H1 (cell line): Measurements from ENCODE around the gene ZNF728. TPM values are rescaled to one million over a fixed set of nuclear protein-coding genes. Genes with fewer than 3 reads are reported as not detected.

Experiments used
- CTCF ChIA-PET: fragments of 300-600 bp; sonication (Branson Sonifier 250); formaldehyde crosslinking; loops from one replicate; lab custom pipeline; 2021; ENCODE audit not compliant: partially characterized antibody; lab: Charles Lee
- POLR2A ChIA-PET: fragments of 300-600 bp; sonication (Branson Sonifier 250); formaldehyde crosslinking; loops from one replicate; lab custom pipeline; 2021; ENCODE audit warnings: inconsistent platforms; ENCODE audit not compliant: partially characterized antibody; lab: Charles Lee
- DNase-seq, 2 experiments: peaks; one replicate each; pipeline versions ENCODE4 v3.0.0 to v3.0.0-alpha.2; 2010 to 2022; ENCODE audit warnings: low spot score in 2 of 2, low read depth in 1 of 2, mixed read lengths in 1 of 2
- FAIRE-seq: peaks from 2 replicates; lab custom pipeline; 2011; peaks lifted over from hg19 to GRCh38; lab: Jason Lieb, UNC
- H2AFZ ChIP-seq: 2 replicates; pipeline ENCODE4 v1.8.1; 2012; ENCODE audit warnings: low read length, inconsistent platforms
- H2AK5ac ChIP-seq: 2 replicates; pipeline ENCODE4 v1.6.1; 2013; ENCODE audit warnings: low read depth, low read length
- H2BK120ac ChIP-seq: replicated peaks from 2 replicates; pipeline ENCODE3; 2013; ENCODE audit warnings: low read depth, low read length, inconsistent platforms
- H2BK12ac ChIP-seq: 2 replicates; pipeline ENCODE4 v1.6.1; 2013; ENCODE audit warnings: low read depth, low read length
- H2BK15ac ChIP-seq: 2 replicates; pipeline ENCODE4 v1.6.1; 2013; ENCODE audit warnings: low read length
- H2BK20ac ChIP-seq: 2 replicates; pipeline ENCODE4 v1.6.1; 2013; ENCODE audit warnings: low read length
- H2BK5ac ChIP-seq: 2 replicates; pipeline ENCODE4 v1.6.1; 2013; ENCODE audit warnings: low read depth, low read length
- H3K14ac ChIP-seq: 2 replicates; pipeline ENCODE4 v1.6.1; 2013; ENCODE audit warnings: inconsistent platforms; ENCODE audit not compliant: insufficient read length
- H3K18ac ChIP-seq: 2 replicates; pipeline ENCODE4 v1.6.1; 2013; ENCODE audit warnings: low read length; ENCODE audit errors: extremely low read depth
- H3K23ac ChIP-seq: 2 replicates; pipeline ENCODE4 v1.6.1; 2013; ENCODE audit warnings: inconsistent platforms; ENCODE audit not compliant: insufficient read length
- H3K23me2 ChIP-seq: 2 replicates; pipeline ENCODE4 v1.6.1; 2013; ENCODE audit warnings: low read depth, low read length
- H3K27ac ChIP-seq: 2 replicates; pipeline ENCODE4 v1.6.1; 2011; ENCODE audit warnings: low read depth, low read length, inconsistent platforms
- H3K27me3 ChIP-seq, 4 experiments: replicated peaks in 1 of 4; 1 replicate in 1 of 4; 2 replicates in 3 of 4; pipeline versions ENCODE4 v1.6.1 to v1.8.1; 2011 to 2013; ENCODE audit warnings: low read length in 3 of 4, mild to moderate bottlenecking in 3 of 4, inconsistent platforms in 2 of 4, mixed read lengths in 2 of 4, moderate library complexity in 1 of 4; ENCODE audit not compliant: control insufficient read depth in 3 of 4, insufficient read depth in 3 of 4; ENCODE audit errors: extremely low read depth in 1 of 4
- H3K36me3 ChIP-seq, 4 experiments: 2 replicates each; pipeline versions ENCODE4 v1.6.1 to v1.8.1; 2011 to 2013; ENCODE audit warnings: mild to moderate bottlenecking in 4 of 4, low read length in 3 of 4, moderate library complexity in 2 of 4, control low read depth in 1 of 4, inconsistent platforms in 1 of 4; ENCODE audit not compliant: insufficient read depth in 4 of 4, control insufficient read depth in 2 of 4
- H3K4ac ChIP-seq: replicated peaks from 2 replicates; pipeline ENCODE3; 2013; ENCODE audit warnings: low read length, low read depth, mixed read lengths, inconsistent platforms; ENCODE audit not compliant: insufficient read length
- H3K4me1 ChIP-seq, 4 experiments: replicated peaks in 1 of 4; 1 replicate in 1 of 4; 2 replicates in 3 of 4; pipeline versions ENCODE4 v1.6.1 to v1.8.1; 2011 to 2013; ENCODE audit warnings: low read length in 3 of 4, inconsistent platforms in 2 of 4, mixed read lengths in 1 of 4; ENCODE audit not compliant: insufficient read depth in 4 of 4, control insufficient read depth in 3 of 4
- H3K4me2 ChIP-seq, 2 experiments: 2 replicates each; pipeline versions ENCODE4 v1.6.1 to v1.8.1; 2011 to 2013; ENCODE audit warnings: low read depth in 2 of 2, low read length in 2 of 2, control low read depth in 1 of 2, inconsistent platforms in 1 of 2, mild to moderate bottlenecking in 1 of 2; ENCODE audit not compliant: insufficient read depth in 1 of 2
- H3K4me3 ChIP-seq, 4 experiments: fragments of 200-600, 300-600 bp in 1 of 4; sonication (generic), shearing (Covaris generic), sonication (Bioruptor Twin) in 1 of 4; 2 replicates each; pipeline versions ENCODE4 v1.5.1 to v1.8.1; 2011 to 2016; ENCODE audit warnings: low read length in 4 of 4, low read depth in 3 of 4, control low read depth in 2 of 4, inconsistent platforms in 2 of 4, mild to moderate bottlenecking in 2 of 4, mixed read lengths in 1 of 4, moderate library complexity in 1 of 4; ENCODE audit not compliant: insufficient read depth in 2 of 4; ENCODE audit errors: extremely low read depth in 1 of 4
- H3K56ac ChIP-seq: replicated peaks from 2 replicates; pipeline ENCODE3; 2013; ENCODE audit warnings: low read depth, mild to moderate bottlenecking, mixed read lengths, low read length, inconsistent platforms; ENCODE audit not compliant: insufficient read length
- H3K79me1 ChIP-seq: 2 replicates; pipeline ENCODE4 v1.6.1; 2013; ENCODE audit warnings: low read depth, low read length, control low read depth
- H3K79me2 ChIP-seq, 2 experiments: 2 replicates each; pipeline versions ENCODE4 v1.6.1 to v1.8.1; 2012 to 2013; ENCODE audit warnings: low read length in 2 of 2, mild to moderate bottlenecking in 2 of 2, inconsistent platforms in 1 of 2; ENCODE audit not compliant: insufficient read depth in 2 of 2, control insufficient read depth in 1 of 2
- H3K9ac ChIP-seq, 4 experiments: replicated peaks in 1 of 4; 1 replicate in 1 of 4; 2 replicates in 3 of 4; pipeline versions ENCODE4 v1.6.1 to v1.8.1; 2011 to 2013; ENCODE audit warnings: low read depth in 3 of 4, low read length in 3 of 4, control low read depth in 2 of 4, mild to moderate bottlenecking in 2 of 4, moderate library complexity in 2 of 4, inconsistent platforms in 1 of 4; ENCODE audit errors: extremely low read depth in 1 of 4
- H3K9me3 ChIP-seq, 2 experiments: 2 replicates each; pipeline versions ENCODE4 v1.6.1 to v1.8.1; 2012 to 2013; ENCODE audit warnings: mild to moderate bottlenecking in 2 of 2, moderate library complexity in 2 of 2, control low read depth in 1 of 2, inconsistent platforms in 1 of 2, low read depth in 1 of 2, low read length in 1 of 2, mixed read lengths in 1 of 2; ENCODE audit not compliant: insufficient read depth in 2 of 2
- H4K20me1 ChIP-seq, 2 experiments: replicated peaks in 1 of 2; 2 replicates each; pipeline versions ENCODE3 to v1.8.1; 2011 to 2013; ENCODE audit warnings: inconsistent platforms in 2 of 2, low read length in 2 of 2, mild to moderate bottlenecking in 1 of 2; ENCODE audit not compliant: insufficient read depth in 2 of 2, control insufficient read depth in 1 of 2
- H4K5ac ChIP-seq: 2 replicates; pipeline ENCODE4 v1.6.1; 2013; ENCODE audit warnings: low read length, low read depth, mixed read lengths, inconsistent platforms; ENCODE audit not compliant: insufficient read length
- H4K8ac ChIP-seq: 2 replicates; pipeline ENCODE4 v1.8.0; 2013; ENCODE audit warnings: mild to moderate bottlenecking, moderate library complexity, low read length, inconsistent platforms; ENCODE audit not compliant: insufficient read depth; ENCODE audit errors: extremely low read depth
- H4K91ac ChIP-seq: replicated peaks from 2 replicates; pipeline ENCODE3; 2013; ENCODE audit warnings: low read length, mixed read lengths, inconsistent platforms; ENCODE audit not compliant: insufficient read length
- ASH2L ChIP-seq: fragments of 200-600, 300-600 bp; sonication (generic); IDR thresholded peaks from one replicate; pipeline ENCODE4 v1.7.1; 2017; ENCODE audit warnings: low read length
- BRCA1 ChIP-seq: IDR thresholded peaks from 2 replicates; pipeline ENCODE4 v1.6.1; 2012; ENCODE audit warnings: low read depth, low read length, improper control_type of control experiment
- CBX8 ChIP-seq: fragments of 300-800, 300-1000 bp; sonication (generic); IDR thresholded peaks from 2 replicates; pipeline ENCODE4 v1.7.1; 2016; ENCODE audit warnings: low read depth, low read length, borderline replicate concordance
- CEBPB ChIP-seq: IDR thresholded peaks from 2 replicates; pipeline ENCODE4 v1.6.1; 2012; ENCODE audit warnings: low read depth, low read length
- HDAC6 ChIP-seq: IDR thresholded peaks from one replicate; pipeline ENCODE4 v1.7.1; 2012; ENCODE audit warnings: low read depth, mild to moderate bottlenecking, inconsistent platforms, low read length, moderate library complexity
- TEAD4 ChIP-seq: IDR thresholded peaks from 2 replicates; pipeline ENCODE4 v1.6.1; 2012; ENCODE audit warnings: low read depth, low read length, inconsistent platforms, mixed read lengths
- WGBS, 2 experiments: shearing (Covaris generic) in 1 of 2; methylation state at CpG; one replicate each; pipeline versions ENCODE4 v1.1.6 to v1.1.7; 2013 to 2015; ENCODE audit warnings: low lambda C conversion rate in 2 of 2, mixed read lengths in 2 of 2, inconsistent platforms in 1 of 2, low coverage in 1 of 2, missing lambda C conversion rate in 1 of 2; ENCODE audit not compliant: insufficient replicate concordance in 2 of 2, insufficient coverage in 1 of 2, insufficient read length in 1 of 2; ENCODE audit errors: extremely low coverage in 1 of 2, missing lambda C conversion rate in 1 of 2; 5-methylcytosine and 5-hydroxymethylcytosine counted together
- polyA plus RNA-seq, 7 experiments: library from polyadenylated mRNA; depleted of rRNA in 3 of 7; stranded (reverse) in 5 of 7; unstranded in 2 of 7; fragments of >200 nt in 5 of 7; fragments of 200-250 nt in 2 of 7; gene quantifications; 1 replicate in 5 of 7; 2 replicates in 1 of 7; 4 replicates in 1 of 7; pipeline versions ENCODE4 v1.2.1 to v1.2.3, GENCODE V29; 2011 to 2013; ENCODE audit warnings: missing spikeins in 2 of 7, mixed read lengths in 2 of 7
- total RNA-seq: library from RNA; stranded (reverse); fragmentation: NEBNext Ultra II Directional; extraction: Animal tissue kit (Norgen Biotek cat#: 25700); gene quantifications from 2 replicates; pipeline ENCODE4 v1.2.1, GENCODE V29; 2021

The ZNF728 gene
- total and polyA plus RNA-seq, 2 of the 8 experiments (the other 6 are each of a cell fraction or from before 2014, with no cell fraction given): not detected

- H3K79me2 ChIP-seq: no peaks in the 10 kb centered on the region
- H3K36me3 ChIP-seq: no peaks in the 10 kb centered on the region
- POLR2A ChIA-PET: interaction anchor here (0.8 kb wide), 1 partner anchor 28 kb away, joined by 3 read pairs; no protein-coding TSS in a partner anchor
- H3K9me3 ChIP-seq: peaks cover 70 to 76% of the 10 kb centered on the region in 2 experiments
- FAIRE-seq (no peak), DNase-seq (no peak)
- no peak overlapping the region for H3K4ac ChIP-seq
- no peak overlapping the region for H4K8ac ChIP-seq
- no peaks in the 10 kb centered on the region for H3K27me3 ChIP-seq
- no peak overlapping the region for H3K18ac ChIP-seq
- WGBS, 2 experiments: 76% methylated on average over 6 of the region's 6 CpGs; no CpG with 5 or more reads in 1 of the 2 experiments
- no peak overlapping the region for H3K14ac ChIP-seq
- CTCF ChIA-PET: interaction anchor here (1.2 to 1.6 kb wide), 2 partner anchors 23 to 1140 kb away, joined by 3 to 4 read pairs; no protein-coding TSS in a partner anchor
- TF ChIP-seq CEBPB: no peak
- TF ChIP-seq TEAD4: no peak
- no peak for TF ChIP-seq HDAC6
- TF ChIP-seq CBX8: no peak
- TF ChIP-seq BRCA1: no peak
- TF ChIP-seq ASH2L: no peak
- no peak overlapping the region for H3K56ac ChIP-seq
- H3K4me1 ChIP-seq: no peaks in the 10 kb centered on the region
- no peak overlapping the region for H2AK5ac ChIP-seq
- H2BK20ac ChIP-seq: no peak overlapping the region
- no peak overlapping the region for H3K4me3 ChIP-seq
- no peak overlapping the region for H4K5ac ChIP-seq
- H3K23me2 ChIP-seq: no peaks in the 10 kb centered on the region
- no peak overlapping the region for H3K4me2 ChIP-seq
- no peak overlapping the region for H2BK15ac ChIP-seq
- H3K23ac ChIP-seq: no peak overlapping the region
- H2BK5ac ChIP-seq: no peak overlapping the region
- H3K79me1 ChIP-seq: no peaks in the 10 kb centered on the region
- H2BK12ac ChIP-seq: no peak overlapping the region
- H3K27ac ChIP-seq: no peak overlapping the region
- H2AFZ ChIP-seq: no peak overlapping the region
- no peak overlapping the region for H4K91ac ChIP-seq
- H3K9ac ChIP-seq: no peak overlapping the region
- H4K20me1 ChIP-seq: no peaks in the 10 kb centered on the region
- no peak overlapping the region for H2BK120ac ChIP-seq
Observed at GRCh38 chr19:23046743-23047142, 43.8 kb upstream of the ZNF728 start.
